B cell (primary cell): ENCODE data around the gene NOSIP. TPM values are rescaled to one million over a fixed set of nuclear protein-coding genes. Genes with fewer than 3 reads are reported as not detected.

Experiments used
- ATAC-seq: fragments of 200-7000 bp; cut with Tn5 transposase; one replicate; pipeline ENCODE4 v1.10.0; 2021; ENCODE audit warnings: low read depth, mild to moderate bottlenecking, moderate number of reproducible peaks, moderate library complexity
- CTCF ChIA-PET: fragments of 350-600 bp; sonication (Branson Sonifier 250); formaldehyde crosslinking; loops from one replicate; lab custom pipeline; 2021; ENCODE audit warnings: antibody characterized with exemption, inconsistent platforms; lab: Charles Lee
- POLR2A ChIA-PET: fragments of 350-600 bp; sonication (Branson Sonifier 250); formaldehyde crosslinking; loops from one replicate; lab custom pipeline; 2021; ENCODE audit warnings: antibody characterized with exemption; lab: Charles Lee
- DNase-seq: peaks from one replicate; pipeline ENCODE4 v3.0.0; 2013
- H2AFZ ChIP-seq: 2 replicates; pipeline ENCODE4 v1.6.1; 2012; ENCODE audit warnings: mild to moderate bottlenecking, low read depth, low read length; ENCODE audit not compliant: insufficient read depth, poor library complexity, severe bottlenecking
- H3K27ac ChIP-seq, 2 donors: 1 replicate in 1 of 2; 2 replicates in 1 of 2; pipeline ENCODE4 v1.5.1; 2012 to 2013; ENCODE audit warnings: low read length in 2 of 2, mild to moderate bottlenecking in 2 of 2, moderate library complexity in 1 of 2
- H3K27me3 ChIP-seq, 4 experiments: fragments of 200-600 bp in 1 of 4; sonication (generic) in 1 of 4; replicated peaks in 1 of 4; 1 replicate in 2 of 4; 2 replicates in 2 of 4; pipeline versions ENCODE4 v1.6.1 to v1.7.0; 2013 to 2016; ENCODE audit warnings: low read length in 3 of 4, mild to moderate bottlenecking in 2 of 4, mixed read lengths in 1 of 4, moderate library complexity in 1 of 4; ENCODE audit not compliant: insufficient read depth in 4 of 4, control insufficient read depth in 3 of 4; ENCODE audit errors: control extremely low read depth in 1 of 4
- H3K36me3 ChIP-seq, 2 experiments: replicated peaks in 1 of 2; 1 replicate in 1 of 2; 2 replicates in 1 of 2; pipeline versions ENCODE4 v1.6.1 to v1.7.1; 2013; ENCODE audit warnings: low read length in 1 of 2; ENCODE audit not compliant: insufficient read depth in 2 of 2, control insufficient read depth in 1 of 2; ENCODE audit errors: control extremely low read depth in 1 of 2, extremely low read depth in 1 of 2
- H3K4me1 ChIP-seq, 2 donors: fragments of 200-600 bp in 1 of 2; sonication (generic) in 1 of 2; 1 replicate in 1 of 2; 2 replicates in 1 of 2; pipeline versions ENCODE4 v1.5.1 to v1.6.1; 2013 to 2017; ENCODE audit warnings: low read length in 2 of 2; ENCODE audit not compliant: control insufficient read depth in 2 of 2, insufficient read depth in 2 of 2
- H3K4me2 ChIP-seq: replicated peaks from 2 replicates; pipeline ENCODE3; 2012; ENCODE audit warnings: mild to moderate bottlenecking, low read depth, low read length; ENCODE audit not compliant: poor library complexity, severe bottlenecking
- H3K4me3 ChIP-seq, 5 experiments: fragments of 200-600 bp in 1 of 5; sonication (generic) in 1 of 5; 1 replicate in 3 of 5; 2 replicates in 2 of 5; pipeline versions ENCODE4 v1.5.1 to v1.7.0; 2011 to 2016; ENCODE audit warnings: low read length in 4 of 5, mild to moderate bottlenecking in 4 of 5, low read depth in 2 of 5, control low read depth in 1 of 5, moderate library complexity in 1 of 5; ENCODE audit not compliant: insufficient read depth in 1 of 5; ENCODE audit errors: control extremely low read depth in 1 of 5, extremely low read depth in 1 of 5
- H3K79me2 ChIP-seq: fragments of 200-600 bp; sonication (generic); one replicate; pipeline ENCODE4 v1.6.0; 2016; ENCODE audit warnings: low read length; ENCODE audit not compliant: control insufficient read depth, insufficient read depth
- H3K9ac ChIP-seq: fragments of 200-600 bp; sonication (generic); 2 replicates; pipeline ENCODE4 v1.6.1; 2017; ENCODE audit warnings: mild to moderate bottlenecking, low read length, moderate library complexity
- H3K9me3 ChIP-seq, 3 donors: one replicate each; pipeline versions ENCODE4 v1.6.1 to v1.7.1; 2013; ENCODE audit warnings: low read length in 2 of 3; ENCODE audit not compliant: control insufficient read depth in 2 of 3, insufficient read depth in 1 of 3; ENCODE audit errors: control extremely low read depth in 1 of 3
- H4K20me1 ChIP-seq: 2 replicates; pipeline ENCODE4 v1.6.0; 2012; ENCODE audit warnings: mild to moderate bottlenecking, low read length; ENCODE audit not compliant: insufficient read depth, control insufficient read depth, poor library complexity, severe bottlenecking
- H3K27ac Mint-ChIP-seq: one replicate; pipeline ENCODE4 v1.8.0; 2021; ENCODE audit warnings: mixed read lengths
- H3K27me3 Mint-ChIP-seq: one replicate; pipeline ENCODE4 v1.8.0; 2021; ENCODE audit warnings: mixed read lengths
- H3K4me1 Mint-ChIP-seq: one replicate; pipeline ENCODE4 v1.8.0; 2021; ENCODE audit warnings: mixed read lengths
- H3K4me3 Mint-ChIP-seq: one replicate; pipeline ENCODE4 v1.8.0; 2021; ENCODE audit warnings: mixed read lengths
- H3K9me3 Mint-ChIP-seq: one replicate; pipeline ENCODE4 v1.8.0; 2022; ENCODE audit warnings: mixed read lengths; ENCODE audit not compliant: insufficient read depth
- EZH2 ChIP-seq: IDR thresholded peaks from 2 replicates; pipeline ENCODE4 v1.6.1; 2012; ENCODE audit warnings: borderline replicate concordance, low read depth, mild to moderate bottlenecking, moderate library complexity, low read length; ENCODE audit not compliant: insufficient read depth, poor library complexity, severe bottlenecking
- WGBS: methylation state at CpG from one replicate; pipeline ENCODE4 v1.1.5; 2013; ENCODE audit warnings: missing lambda C conversion rate; ENCODE audit not compliant: insufficient coverage; 5-methylcytosine and 5-hydroxymethylcytosine counted together
- intact Hi-C: fragments of 100-400 bp; cut with micrococcal nuclease; formaldehyde crosslinking; loops from one replicate; pipeline ENCODE4 v1.10.0; 2022
- polyA plus RNA-seq: library from polyadenylated mRNA; depleted of rRNA; stranded (reverse); fragments of >200 nt; gene quantifications from 2 replicates; pipeline ENCODE4 v1.2.3, GENCODE V29; 2012
- total RNA-seq, 2 donors: library from RNA; stranded (reverse); fragments of 120-200 nt in 1 of 2; gene quantifications; 1 replicate in 1 of 2; 2 replicates in 1 of 2; pipeline versions ENCODE4 v1.2.3 to v1.2.4, GENCODE V29; 2013 to 2022
- TF ChIP-seq, protein P1 (sequence below): fragments of 200-600 bp; IDR thresholded peaks from one replicate; pipeline ENCODE4 v1.8.0; 2022; ENCODE audit warnings: antibody characterized with exemption, mild to moderate bottlenecking

NOSIP gene
- total and polyA plus RNA-seq, 2 donors (not counting 1 experiment from before 2014, with no cell fraction given), result 55.5 to 135 TPM

- H3K9ac ChIP-seq, result no peak overlapping the region
- DNase-seq (peak; percentile 60), ATAC-seq (peak; percentile 67)
- Mint-ChIP-seq H3K4me3 (peak overlapping the region; percentile 47), H3K27ac (peak overlapping the region; percentile 85), H3K9me3 (no peaks in the 10 kb centered on the region), H3K4me1 (peaks cover 39% of the 10 kb centered on the region), H3K27me3 (no peaks in the 10 kb centered on the region)
- no peaks in the 10 kb centered on the region for H3K9me3 ChIP-seq
- no peak overlapping the region for H2AFZ ChIP-seq
- H3K79me2 ChIP-seq, result peaks cover 52% of the 10 kb centered on the region
- peaks cover 19 to 39% of the 10 kb centered on the region in 2 donors for H3K4me1 ChIP-seq
- intact Hi-C loops, result no loop called here
- H3K4me2 ChIP-seq, result peak overlapping the region; percentile 30
- POLR2A ChIA-PET, result interaction anchor here (0.5 to 1.8 kb wide), 4 partner anchors 64 to 234 kb away, joined by 3 to 4 read pairs (median 4); partner anchors contain the start of genes RPS11 and SCAF1
- H3K27me3 ChIP-seq, result no peaks in the 10 kb centered on the region
- H3K4me3 ChIP-seq, result no peak overlapping the region
- WGBS, result 40% methylated on average over 8 of the region's 15 CpGs
- peaks cover 4 to 51% of the 10 kb centered on the region in 2 experiments for H3K36me3 ChIP-seq
- TF ChIP-seq, protein P1, sequence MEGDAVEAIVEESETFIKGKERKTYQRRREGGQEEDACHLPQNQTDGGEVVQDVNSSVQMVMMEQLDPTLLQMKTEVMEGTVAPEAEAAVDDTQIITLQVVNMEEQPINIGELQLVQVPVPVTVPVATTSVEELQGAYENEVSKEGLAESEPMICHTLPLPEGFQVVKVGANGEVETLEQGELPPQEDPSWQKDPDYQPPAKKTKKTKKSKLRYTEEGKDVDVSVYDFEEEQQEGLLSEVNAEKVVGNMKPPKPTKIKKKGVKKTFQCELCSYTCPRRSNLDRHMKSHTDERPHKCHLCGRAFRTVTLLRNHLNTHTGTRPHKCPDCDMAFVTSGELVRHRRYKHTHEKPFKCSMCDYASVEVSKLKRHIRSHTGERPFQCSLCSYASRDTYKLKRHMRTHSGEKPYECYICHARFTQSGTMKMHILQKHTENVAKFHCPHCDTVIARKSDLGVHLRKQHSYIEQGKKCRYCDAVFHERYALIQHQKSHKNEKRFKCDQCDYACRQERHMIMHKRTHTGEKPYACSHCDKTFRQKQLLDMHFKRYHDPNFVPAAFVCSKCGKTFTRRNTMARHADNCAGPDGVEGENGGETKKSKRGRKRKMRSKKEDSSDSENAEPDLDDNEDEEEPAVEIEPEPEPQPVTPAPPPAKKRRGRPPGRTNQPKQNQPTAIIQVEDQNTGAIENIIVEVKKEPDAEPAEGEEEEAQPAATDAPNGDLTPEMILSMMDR, result no peak
- TF ChIP-seq EZH2, result no peak
- CTCF ChIA-PET, result interaction anchor here (0.8 to 6.0 kb wide), 9 partner anchors 10 to 169 kb away, joined by 3 to 54 read pairs (median 4); partner anchors contain the start of gene FLT3LG
- H3K27ac ChIP-seq, result peak overlapping the region in 1 of 2 donors; percentile 59
- peaks cover 6% of the 10 kb centered on the region for H4K20me1 ChIP-seq
Observed at GRCh38 chr19:49560358-49560900, 19.9 kb downstream of the NOSIP start.

- H3K4me1 ChIP-seq, result peaks cover 16 to 35% of the 10 kb centered on the region in 2 donors
- TF ChIP-seq, protein P1, result no peak
- TF ChIP-seq EZH2, result no peak
- POLR2A ChIA-PET, result interaction anchor here (0.5 to 1.8 kb wide), 3 partner anchors 9 to 234 kb away, joined by 4 read pairs; partner anchors contain the start of gene RPS11
- no peaks in the 10 kb centered on the region for H3K27me3 ChIP-seq
- Mint-ChIP-seq H3K4me1 (peaks cover 37% of the 10 kb centered on the region), H3K27ac (peak overlapping the region; percentile 85), H3K4me3 (peak overlapping the region; percentile 47), H3K27me3 (no peaks in the 10 kb centered on the region), H3K9me3 (no peaks in the 10 kb centered on the region)
- intact Hi-C loops, result no loop called here
- CTCF ChIA-PET, result interaction anchor here (1.2 to 6.0 kb wide), 4 partner anchors 11 to 168 kb away, joined by 3 to 54 read pairs (median 24); partner anchors contain the start of gene FLT3LG
- peaks cover 4 to 52% of the 10 kb centered on the region in 2 experiments for H3K36me3 ChIP-seq
- no peak overlapping the region for H3K4me3 ChIP-seq
- H3K27ac ChIP-seq, result peak overlapping the region in 1 of 2 donors; percentile 59
- H3K79me2 ChIP-seq, result peaks cover 47% of the 10 kb centered on the region
- 96% methylated on average over 11 of the region's 15 CpGs for WGBS
- H3K4me2 ChIP-seq, result peak overlapping the region; percentile 30
- H3K9ac ChIP-seq, result no peak overlapping the region
- no peaks in the 10 kb centered on the region for H3K9me3 ChIP-seq
- peak; percentile 11 for ATAC-seq
- peaks cover 6% of the 10 kb centered on the region for H4K20me1 ChIP-seq
- DNase-seq, result no peak
- no peak overlapping the region for H2AFZ ChIP-seq
Observed at GRCh38 chr19:49559928-49560327, 20.4 kb downstream of the NOSIP start.
